Spleen (tissue), 11 donors: ENCODE data around the gene CCDC110. TPM values are rescaled to one million over a fixed set of nuclear protein-coding genes. Genes with fewer than 3 reads are reported as not detected.
A peak's percentile ranks its signal among the peaks of the same experiment; 100 is the strongest.

Source experiments
- DNase-seq: peaks from one replicate; pipeline ENCODE4 v3.0.0-alpha.2; 2020
- H3K27ac ChIP-seq, 8 donors: fragments of 200-600 bp; sonication (generic) in 7 of 8; 1 replicate in 4 of 8; 2 replicates in 4 of 8; pipeline versions ENCODE4 v1.5.0 to v1.8.0; 2016 to 2021; ENCODE audit warnings: inconsistent platforms in 4 of 8, mild to moderate bottlenecking in 4 of 8, moderate library complexity in 1 of 8
- H3K27me3 ChIP-seq, 7 donors: fragments of 200-600 bp; sonication (generic) in 6 of 7; replicated peaks in 1 of 7; 1 replicate in 4 of 7; 2 replicates in 3 of 7; pipeline versions ENCODE4 v1.5.0 to v1.8.0; 2016 to 2021; ENCODE audit warnings: inconsistent platforms in 3 of 7, mild to moderate bottlenecking in 1 of 7
- H3K36me3 ChIP-seq, 6 donors: fragments of 200-600 bp; sonication (generic) in 5 of 6; 1 replicate in 4 of 6; 2 replicates in 2 of 6; pipeline versions ENCODE4 v1.5.0 to v1.8.0; 2016 to 2021; ENCODE audit warnings: inconsistent platforms in 2 of 6
- H3K4me1 ChIP-seq, 6 donors: fragments of 200-600 bp; sonication (generic) in 5 of 6; 1 replicate in 3 of 6; 2 replicates in 3 of 6; pipeline versions ENCODE4 v1.5.0 to v1.8.0; 2016 to 2021; ENCODE audit warnings: inconsistent platforms in 3 of 6
- H3K4me3 ChIP-seq, 8 donors: fragments of 200-600 bp; sonication (generic) in 7 of 8; 1 replicate in 4 of 8; 2 replicates in 4 of 8; pipeline versions ENCODE4 v1.5.0 to v1.8.0; 2016 to 2021; ENCODE audit warnings: inconsistent platforms in 4 of 8, mild to moderate bottlenecking in 4 of 8, moderate library complexity in 2 of 8
- H3K9me3 ChIP-seq, 8 donors: fragments of 200-600 bp; sonication (generic) in 7 of 8; 1 replicate in 4 of 8; 2 replicates in 4 of 8; pipeline versions ENCODE4 v1.5.0 to v1.8.0; 2016 to 2021; ENCODE audit warnings: inconsistent platforms in 4 of 8
- CTCF ChIP-seq, 11 experiments: fragments of 200-600 bp in 7 of 11; fragments of 450-650 bp in 4 of 11; sonication (generic) in 4 of 11; IDR thresholded peaks in 8 of 11; conservative IDR thresholded peaks in 3 of 11; 1 replicate in 7 of 11; 2 replicates in 4 of 11; pipeline versions ENCODE4 v1.4.0 to v1.8.0; 2016 to 2021; ENCODE audit warnings: antibody characterized with exemption in 11 of 11, inconsistent platforms in 4 of 11, mild to moderate bottlenecking in 1 of 11
- POLR2A ChIP-seq, 3 donors: fragments of 450-650 bp; IDR thresholded peaks; one replicate each; pipeline ENCODE4 v1.5.1; 2017; ENCODE audit warnings: antibody characterized with exemption in 3 of 3, mild to moderate bottlenecking in 1 of 3
- POLR2AphosphoS5 ChIP-seq, 3 donors: sonication (generic); formaldehyde crosslinking; IDR thresholded peaks; one replicate each; pipeline ENCODE4 v1.5.1; 2017; ENCODE audit warnings: antibody characterized with exemption in 3 of 3
- whole genome bisulfite sequencing, 5 donors: extraction: QIAGEN DNeasy Blood & Tissue Kit in 3 of 5; methylation state at CpG; one replicate each; pipeline versions ENCODE4 v1.1.5 to v1.1.7; 2013 to 2018; 5-methylcytosine and 5-hydroxymethylcytosine counted together
- intact Hi-C: fragments of 100-400 bp; cut with DNase I; formaldehyde crosslinking; loops from one replicate; pipeline ENCODE4 v1.15.0; 2023; ENCODE audit warnings: low total_unique reads
- polyA plus RNA-seq, 3 donors: library from polyadenylated mRNA; stranded (reverse); fragments of 200-250 nt; gene quantifications; one replicate each; pipeline ENCODE4 v1.2.1, GENCODE V29; 2013
- total RNA-seq, 7 donors: library from RNA; depleted of rRNA in 3 of 7; stranded (reverse); fragments of >200 nt in 3 of 7; fragmentation: NEBNext Ultra II Directional in 4 of 7; extraction: Animal tissue kit (Norgen Biotek cat#: 25700) in 4 of 7; gene quantifications; one replicate each; pipeline versions ENCODE4 v1.1.0 to v1.2.1, GENCODE V29; 2016 to 2021
- donor health status: healthy with polysubstance abuse.
- donor health status: DM: no; HTN: no; CAD: no; lungs with moderate emphysema.
- donor health status: DM: no; HTN: no; CAD: no.
- donor health status: Bipolar disorder and iron deficiency.
- donor health status: healthy.
- donor health status: DM: no; HTN: no; CAD: no.
- donor health status: DM: yes; HTN: yes; CAD: no.

The CCDC110 gene
- total and polyA plus RNA-seq, 10 donors: 0.20 to 4.7 (median 0.70) TPM

GRCh38 chr4:185411849-185412248, 59.7 kb downstream of the CCDC110 start:
- Histone ChIP-seq H3K27ac (peak overlapping the region in 3 of 8 donors; percentile 12 to 36 (median 14)), H3K27me3 (no peaks in the 10 kb centered on the region), H3K9me3 (no peaks in the 10 kb centered on the region), H3K4me1 (peaks cover 0 to 10% (median 0%) of the 10 kb centered on the region in 6 donors), H3K4me3 (no peak overlapping the region), H3K36me3 (peaks cover 0 to 87% (median 37%) of the 10 kb centered on the region in 6 donors)
- intact Hi-C loops: no loop called here
- 53 to 66% (median 56%) methylated on average over 5 of the region's 5 CpGs for WGBS, 5 donors
- DNase-seq: no peak
- TF ChIP-seq CTCF (IDR thresholded peaks at IDR 0.05 in 8 of 11, conservative IDR thresholded peaks at IDR 0.05 in 3 of 11) (no peak), POLR2A (IDR thresholded peaks at IDR 0.05) (no peak), POLR2AphosphoS5 (IDR thresholded peaks at IDR 0.05) (no peak)

GRCh38 chr4:185408432-185408831, 63.1 kb downstream of the CCDC110 start:
- peaks cover 0 to 10% (median 0%) of the 10 kb centered on the region in 6 donors for H3K4me1 ChIP-seq
- H3K4me3 ChIP-seq: no peak overlapping the region
- intact Hi-C loops: no loop called here
- no peak for DNase-seq
- no peak for TF ChIP-seq POLR2A (IDR thresholded peaks at IDR 0.05)
- TF ChIP-seq CTCF (IDR thresholded peaks at IDR 0.05 in 8 of 11, conservative IDR thresholded peaks at IDR 0.05 in 3 of 11): no peak
- TF ChIP-seq POLR2AphosphoS5 (IDR thresholded peaks at IDR 0.05): no peak
- no peak overlapping the region for H3K27ac ChIP-seq
- H3K9me3 ChIP-seq: no peaks in the 10 kb centered on the region
- H3K36me3 ChIP-seq: peaks cover 0 to 85% (median 45%) of the 10 kb centered on the region in 6 donors
- 95 to 100% (median 97%) methylated on average over 2 of the region's 2 CpGs for WGBS, 5 donors
- no peaks in the 10 kb centered on the region for H3K27me3 ChIP-seq

- DNase-seq: no peak
- no peak for TF ChIP-seq CTCF (IDR thresholded peaks at IDR 0.05 in 8 of 11, conservative IDR thresholded peaks at IDR 0.05 in 3 of 11)
- no peak for TF ChIP-seq POLR2AphosphoS5 (IDR thresholded peaks at IDR 0.05)
- TF ChIP-seq POLR2A (IDR thresholded peaks at IDR 0.05): no peak
- no peak overlapping the region for H3K4me3 ChIP-seq
- H3K36me3 ChIP-seq: peaks cover 0 to 95% (median 51%) of the 10 kb centered on the region in 6 donors
- 70 to 80% (median 72%) methylated on average over 6 of the region's 6 CpGs for WGBS, 5 donors
- no peaks in the 10 kb centered on the region for H3K4me1 ChIP-seq
- H3K27me3 ChIP-seq: no peaks in the 10 kb centered on the region
- H3K27ac ChIP-seq: peak overlapping the region in 5 of 8 donors; percentile 17 to 53 (median 40)
- no peaks in the 10 kb centered on the region for H3K9me3 ChIP-seq
- intact Hi-C loops: no loop called here
Observed at GRCh38 chr4:185405296-185405999, 66.1 kb downstream of the CCDC110 start.

GRCh38 chr4:185404031-185404430, 67.5 kb downstream of the CCDC110 start:
- WGBS, 5 donors: 94 to 100% (median 96%) methylated on average over 4 of the region's 4 CpGs
- Histone ChIP-seq H3K36me3 (peaks cover 0 to 97% (median 54%) of the 10 kb centered on the region in 6 donors), H3K27ac (no peak overlapping the region), H3K27me3 (no peaks in the 10 kb centered on the region), H3K9me3 (no peaks in the 10 kb centered on the region), H3K4me3 (no peak overlapping the region), H3K4me1 (peaks cover 0 to 4% (median under 1%) of the 10 kb centered on the region in 6 donors)
- intact Hi-C loops: no loop called here
- TF ChIP-seq POLR2A (IDR thresholded peaks at IDR 0.05): no peak
- TF ChIP-seq CTCF (IDR thresholded peaks at IDR 0.05 in 8 of 11, conservative IDR thresholded peaks at IDR 0.05 in 3 of 11): no peak
- no peak for TF ChIP-seq POLR2AphosphoS5 (IDR thresholded peaks at IDR 0.05)
- DNase-seq: no peak
